GM21447 (cell line): ENCODE results near the gene CHST3.
"Not testable (repeated sequence)": the region's sequence is repeated elsewhere in the genome, so short reads cannot be mapped to it uniquely, and the experiment has no call there.

ENCODE experiments used
- ATAC-seq: cut with Tn5 transposase; IDR thresholded peaks from one replicate; pipeline ENCODE4 v1.9.1; 2021; ENCODE audit not compliant: unreplicated experiment

CHST3 gene

DNA sequence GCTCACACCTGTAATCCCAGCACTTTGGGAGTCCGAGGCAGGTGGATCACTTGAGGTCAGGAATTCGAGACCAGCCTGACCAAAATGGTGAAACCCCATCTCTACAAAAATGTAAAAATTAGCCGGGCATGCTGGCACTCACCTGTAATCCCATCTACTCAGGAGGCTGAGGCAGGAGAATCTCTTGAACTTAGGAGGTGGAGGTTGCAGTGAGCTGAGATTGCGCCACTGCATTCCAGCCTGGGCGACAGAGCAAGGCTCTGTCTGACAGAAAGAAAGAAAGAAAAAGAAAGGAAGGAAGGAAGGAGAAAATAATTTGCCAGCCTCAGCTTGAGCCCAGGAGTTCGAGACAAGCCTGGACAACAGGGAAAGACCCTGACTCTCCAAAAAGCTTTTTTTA lies 24.7 kb downstream of the CHST3 start:
- not testable (repeated sequence) for ATAC-seq

DNA sequence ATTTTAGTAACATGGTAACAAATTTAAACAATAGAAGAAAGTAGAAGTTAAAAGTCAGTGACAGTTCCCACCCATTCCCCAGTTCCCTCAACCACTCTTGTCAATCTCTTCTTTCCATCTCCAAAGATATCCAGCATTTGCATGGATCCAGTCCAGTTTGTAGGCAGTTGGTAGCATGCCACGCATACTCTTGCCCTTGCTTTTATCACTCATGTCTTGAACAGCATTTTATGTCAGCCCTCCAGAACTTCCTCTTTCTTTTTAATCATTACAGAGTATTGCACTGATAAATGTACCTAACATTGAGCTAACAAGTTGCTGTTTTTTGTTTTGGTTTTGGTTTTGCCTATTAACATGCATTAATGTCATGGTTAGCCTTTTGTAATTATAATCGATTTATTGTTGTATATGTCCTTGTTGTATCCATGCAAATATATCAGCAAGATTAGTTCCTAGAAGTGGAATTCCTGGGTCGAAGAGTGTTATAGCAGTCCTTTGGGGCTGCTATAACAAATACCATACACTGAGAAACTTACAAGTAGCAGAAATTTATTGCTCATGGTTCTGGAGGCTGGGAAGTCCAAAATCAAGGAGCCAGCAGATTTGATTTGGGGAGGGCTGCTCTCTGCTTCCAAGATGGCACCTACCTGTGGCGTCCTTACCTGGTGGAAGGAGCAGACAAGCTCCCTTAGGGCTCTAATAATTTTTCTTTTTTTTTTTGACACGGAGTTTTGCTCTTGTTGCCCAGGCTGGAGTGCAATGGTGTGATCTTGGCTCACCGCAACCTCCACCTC lies 25.7 kb downstream of the CHST3 start:
- no peak for ATAC-seq

DNA sequence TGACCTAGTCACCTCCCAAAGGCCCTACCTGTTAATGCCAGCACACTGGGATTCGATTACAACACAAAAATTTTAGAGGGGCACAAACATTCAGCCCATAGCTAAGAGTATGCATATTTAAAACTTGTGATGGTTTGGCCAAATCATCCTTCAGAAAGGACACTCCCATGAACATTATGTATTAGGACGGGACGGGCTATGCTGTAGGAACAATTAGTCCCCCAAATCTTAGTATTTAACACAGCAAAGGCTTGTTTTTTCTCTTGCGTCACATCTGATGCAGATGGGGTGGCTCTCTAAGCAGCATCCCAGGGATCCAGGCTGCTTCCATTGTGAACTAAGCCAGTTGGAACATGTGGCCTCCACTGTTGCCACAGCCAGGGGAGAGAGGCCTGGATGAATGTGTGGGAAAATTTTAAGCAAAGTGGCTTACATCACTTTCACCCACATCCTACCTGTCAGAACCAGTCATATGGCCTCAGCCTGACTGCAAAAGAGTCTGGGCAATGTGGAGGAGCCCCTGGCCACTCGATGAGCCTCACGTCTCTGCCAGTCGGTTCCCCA lies 26.6 kb downstream of the CHST3 start:
- no peak for ATAC-seq

DNA sequence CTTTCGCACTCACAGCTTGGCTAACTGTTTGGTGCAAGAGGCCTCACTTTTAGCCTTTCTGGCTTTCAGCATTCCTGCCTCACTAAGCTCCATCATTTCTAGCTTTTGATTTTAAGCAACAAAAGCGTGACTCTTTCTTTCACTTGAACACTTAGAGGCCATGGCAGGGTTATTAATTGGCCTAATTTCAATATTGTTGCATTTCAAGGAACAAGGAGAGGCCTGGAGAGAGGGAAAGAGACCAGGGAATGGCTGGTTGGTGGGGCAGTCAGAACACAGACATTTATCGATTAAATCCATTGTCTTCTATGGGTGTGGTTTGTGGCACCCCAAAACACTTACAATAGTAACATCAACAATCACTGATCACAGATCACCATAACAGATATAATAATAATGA lies 31.3 kb downstream of the CHST3 start:
- no peak for ATAC-seq

DNA sequence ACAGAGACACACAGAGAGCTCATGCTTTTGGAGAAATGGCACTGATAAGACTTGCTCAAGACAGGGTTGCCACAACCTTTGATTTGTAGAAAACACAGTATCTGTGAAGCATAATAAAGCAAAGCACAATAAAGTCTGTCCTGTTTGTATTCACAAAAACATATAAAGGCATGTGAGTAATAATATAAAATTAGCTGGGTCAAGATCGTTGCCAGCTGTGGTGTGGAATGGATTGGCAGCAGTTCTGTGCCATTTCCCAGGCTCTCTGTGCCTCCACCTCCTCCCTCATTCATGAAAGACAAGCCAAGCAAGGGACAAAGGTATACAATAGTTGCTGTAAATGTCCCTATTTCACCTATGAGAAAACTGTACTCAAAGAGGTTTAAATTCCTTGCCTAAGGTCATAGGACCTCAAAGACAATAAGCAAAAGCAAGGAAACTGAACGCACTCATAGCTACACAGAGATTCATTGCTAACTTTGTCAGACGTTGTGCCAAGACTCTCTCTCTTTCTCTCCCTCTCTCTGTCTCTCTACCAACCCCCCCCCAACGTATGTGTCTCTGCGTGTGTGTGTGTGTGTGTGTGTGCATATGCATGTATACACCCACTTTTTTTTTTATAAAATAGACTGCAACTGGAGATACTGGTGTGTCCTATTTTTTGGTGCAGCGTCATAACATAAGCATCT lies 31.8 kb downstream of the CHST3 start:
- ATAC-seq: no peak

DNA sequence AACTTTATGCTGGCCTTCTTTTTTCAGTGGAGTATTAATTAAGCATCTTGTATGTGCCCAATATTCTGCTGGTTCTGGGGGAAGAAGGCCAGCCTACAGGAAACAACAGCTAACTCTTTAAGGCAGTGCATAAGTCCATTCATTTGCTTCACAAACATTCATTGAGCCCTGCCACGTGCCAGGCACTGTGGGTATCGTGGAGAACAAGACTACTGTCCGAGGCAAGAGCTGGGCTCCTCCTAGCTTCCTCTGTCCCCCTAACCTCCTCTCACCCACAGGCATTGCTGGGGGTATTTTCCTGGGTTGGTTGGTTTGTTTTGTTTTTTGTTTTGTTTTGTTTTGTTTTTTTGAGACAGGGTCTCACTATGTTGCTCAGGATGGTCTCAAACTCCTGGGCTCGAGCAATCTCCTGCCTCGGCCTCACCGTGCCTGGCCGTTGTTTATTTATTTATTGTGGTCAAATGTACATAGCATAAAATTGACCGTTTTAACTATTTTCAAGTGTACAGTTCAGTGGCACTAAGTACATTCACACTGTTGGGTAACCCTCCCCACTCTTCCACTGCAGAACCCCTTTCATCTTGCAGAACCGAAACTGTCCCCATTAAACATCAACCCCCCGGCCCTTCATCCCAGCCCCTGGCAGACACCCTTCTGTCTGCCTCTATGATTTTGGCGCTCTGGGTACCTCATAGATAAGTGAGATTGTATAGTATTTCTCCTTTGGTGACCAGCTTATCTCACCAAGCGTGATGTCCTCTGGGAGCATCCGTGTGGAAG lies 32.6 kb downstream of the CHST3 start:
- ATAC-seq: no peak

DNA sequence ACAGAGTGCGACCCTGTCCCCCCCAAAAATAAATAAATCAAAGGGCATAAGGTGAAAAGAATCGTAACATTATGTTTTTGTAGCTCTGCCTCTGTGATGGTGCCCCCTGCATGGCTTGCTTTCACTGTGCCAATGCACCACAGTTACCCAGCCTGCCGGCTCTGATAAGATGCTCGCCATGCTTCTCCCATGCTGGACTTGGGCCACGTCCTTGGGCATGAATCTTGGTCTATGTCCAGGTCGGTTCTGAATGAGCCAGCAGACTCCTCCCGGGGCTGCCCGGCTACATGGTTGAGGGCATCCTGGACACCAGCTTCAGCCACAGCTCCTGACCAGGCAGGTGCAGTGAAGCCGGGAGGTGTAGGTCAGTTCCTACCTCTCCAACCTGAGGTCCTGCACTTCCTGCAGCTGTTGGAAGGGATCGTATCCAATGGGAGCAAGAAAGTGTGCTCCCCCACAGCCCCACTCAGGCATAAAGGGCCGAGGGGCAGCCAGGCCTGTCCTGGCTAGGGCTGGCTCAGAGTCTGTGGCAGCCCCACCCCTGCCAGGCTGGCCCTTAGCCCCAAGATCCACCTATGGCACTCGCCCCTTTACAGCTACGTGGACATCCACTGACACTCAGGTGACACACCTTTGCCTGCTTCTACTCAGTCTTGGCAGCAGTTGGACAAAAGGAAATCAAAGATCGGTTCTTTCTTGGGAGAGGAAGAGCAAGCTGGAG lies 34.1 kb downstream of the CHST3 start:
- ATAC-seq: no peak

DNA sequence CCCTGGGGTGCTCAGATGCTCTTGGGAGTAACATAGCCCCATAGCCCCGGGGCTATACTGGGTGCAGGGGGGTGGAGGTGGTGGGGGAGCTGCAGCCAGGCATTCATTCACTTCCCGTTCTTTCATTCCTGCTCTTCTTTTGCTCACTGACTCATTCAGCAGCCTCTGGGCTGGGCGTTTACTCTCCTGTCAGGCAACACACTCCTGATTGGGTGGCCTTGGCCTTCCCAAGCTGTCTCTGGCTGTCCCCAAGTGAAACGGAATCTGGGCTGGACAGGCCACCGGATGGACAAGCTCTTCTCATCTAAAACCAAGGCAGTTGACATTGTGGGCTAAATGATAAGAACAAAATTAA lies 34.6 kb downstream of the CHST3 start:
- no peak for ATAC-seq

DNA sequence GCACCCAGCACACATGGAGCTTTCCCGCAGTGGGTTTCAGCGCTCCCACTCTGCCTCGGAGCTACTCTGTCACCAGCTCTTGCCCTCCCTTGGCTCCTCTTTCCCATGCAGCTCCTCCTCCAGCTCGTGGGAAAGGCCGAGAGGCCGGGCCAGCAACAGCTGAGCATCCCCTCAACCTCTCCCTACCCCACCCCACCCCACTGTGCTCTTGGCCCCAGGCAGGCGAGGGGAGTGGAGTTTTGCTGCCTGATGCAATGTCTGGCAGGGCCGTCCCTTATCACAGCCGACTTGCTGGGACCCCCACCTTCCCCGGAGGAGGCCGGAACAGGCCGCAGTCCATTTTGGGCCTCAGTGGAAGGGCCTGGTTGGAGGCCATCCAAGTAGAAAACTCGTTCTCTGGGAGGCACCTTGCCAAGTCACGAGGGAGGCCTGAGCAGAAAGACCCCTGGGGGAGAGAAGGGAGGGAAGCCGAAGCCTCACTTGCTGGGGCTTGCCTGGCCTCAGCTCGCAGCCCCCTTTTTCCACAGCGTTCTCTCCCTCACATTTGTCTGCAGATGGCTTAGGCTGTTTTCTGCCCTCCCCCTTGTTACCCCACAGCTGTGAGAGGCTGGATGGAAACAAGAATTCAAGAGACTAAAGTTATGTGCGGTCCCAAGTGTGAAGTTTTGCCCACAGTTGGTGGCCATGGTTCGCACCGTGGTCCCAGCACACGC lies 35.3 kb downstream of the CHST3 start:
- no peak for ATAC-seq

DNA sequence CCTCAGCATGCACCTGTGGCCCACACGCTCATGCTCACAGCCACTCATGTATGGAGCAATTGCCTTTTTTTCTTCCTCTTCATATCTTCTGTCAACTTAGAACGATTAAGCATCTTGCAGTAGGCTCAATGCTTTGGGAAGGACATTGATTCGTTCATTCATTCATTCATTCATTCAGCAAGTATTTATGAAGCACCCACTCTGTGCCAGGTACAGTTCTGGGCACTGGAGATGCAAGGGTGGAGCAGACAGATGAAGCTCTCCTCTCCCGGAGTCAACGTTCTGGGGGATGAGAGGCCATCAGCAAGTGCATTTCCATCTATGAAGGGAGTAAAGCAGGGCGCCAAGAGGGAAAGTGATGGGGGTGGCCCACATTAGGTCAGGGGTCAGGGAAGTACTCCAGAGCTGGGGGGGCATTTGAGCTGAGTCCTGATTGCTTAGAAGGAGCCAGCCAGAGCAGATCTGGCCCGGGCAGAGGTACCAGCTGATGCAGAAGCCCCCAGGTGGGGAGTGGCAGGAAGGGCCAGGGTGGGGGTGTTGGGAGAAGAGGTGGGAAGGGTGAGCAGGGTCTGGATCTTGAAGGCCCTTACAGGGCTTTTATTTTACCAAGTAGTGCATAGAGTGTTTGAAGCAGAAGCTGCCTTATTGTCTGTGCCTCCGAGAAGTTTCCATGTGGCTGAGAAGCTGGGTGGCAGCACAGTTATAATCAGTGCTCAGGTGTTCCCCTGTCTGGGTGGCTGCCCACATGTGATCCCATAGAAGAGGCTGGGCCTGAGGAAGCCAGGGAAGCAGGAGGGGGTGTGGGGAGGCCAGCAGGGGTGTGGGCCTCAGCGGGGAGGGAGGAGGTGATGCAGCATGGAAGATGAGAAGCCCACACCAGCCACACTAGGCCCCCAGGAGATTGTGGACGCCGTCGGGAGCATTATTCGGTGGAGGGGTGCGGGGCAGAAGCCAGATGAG lies 36.2 kb downstream of the CHST3 start:
- no peak for ATAC-seq

DNA sequence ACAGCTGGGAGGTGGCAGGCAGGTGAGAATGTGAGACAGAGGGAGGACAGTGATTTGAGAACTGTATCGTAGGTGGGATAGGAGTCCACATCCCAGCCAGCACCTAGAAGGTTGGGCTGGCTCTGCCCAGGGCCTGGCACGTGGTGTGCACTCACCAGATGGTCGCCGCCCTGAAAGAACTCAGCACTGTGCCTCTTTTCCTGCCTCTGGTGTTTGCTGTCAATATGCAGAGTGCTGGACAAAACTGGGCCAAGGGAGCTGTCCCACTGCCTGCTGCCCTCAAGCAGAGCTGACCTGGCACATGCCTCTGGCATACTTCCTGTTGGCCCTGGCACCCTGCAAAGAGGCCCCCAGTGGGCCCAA lies 36.8 kb downstream of the CHST3 start:
- ATAC-seq: no peak

DNA sequence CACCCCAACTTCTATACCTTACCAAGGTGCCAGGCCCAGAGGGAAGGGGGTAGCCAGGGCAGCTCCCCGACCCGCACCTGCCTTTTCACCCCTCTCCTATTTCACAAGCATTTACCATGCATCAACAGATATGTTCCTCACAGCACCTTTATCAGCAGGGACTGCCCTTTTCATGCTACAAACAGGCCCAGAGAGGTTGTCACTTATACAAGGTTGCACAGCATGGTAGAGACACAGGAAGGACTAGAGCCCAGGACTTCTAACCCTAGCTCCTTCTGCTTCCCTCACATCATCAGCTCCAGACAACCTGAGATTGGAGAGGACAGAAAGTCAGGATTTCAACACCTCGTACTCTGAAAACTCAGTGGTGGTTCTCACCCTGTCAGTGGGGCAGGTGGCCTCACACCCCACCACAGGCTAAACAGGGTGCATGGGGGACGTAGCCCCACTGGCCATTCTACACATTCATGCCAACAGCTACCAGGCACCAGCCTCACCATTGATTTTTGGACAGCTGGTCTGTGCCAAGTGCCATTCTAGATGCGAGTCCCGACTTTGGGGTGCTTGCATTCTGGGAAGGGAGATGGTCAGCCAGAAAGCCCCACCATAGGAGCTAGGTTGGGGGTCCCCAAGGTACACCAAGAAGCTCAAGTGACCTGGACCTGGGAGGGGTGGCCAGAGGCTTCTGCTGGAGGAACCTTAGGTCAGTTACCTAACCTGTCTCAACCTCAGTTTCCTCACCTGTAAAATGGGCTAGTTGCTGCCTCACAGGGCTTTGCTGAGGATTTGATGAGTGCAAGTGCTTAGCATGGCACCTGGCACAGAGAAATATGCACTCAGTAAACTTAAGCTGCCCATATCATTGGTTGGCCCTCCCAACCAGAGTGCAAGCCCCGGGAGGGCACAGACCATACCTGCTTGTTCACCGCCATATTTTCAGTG lies 38.4 kb downstream of the CHST3 start:
- no peak for ATAC-seq

DNA sequence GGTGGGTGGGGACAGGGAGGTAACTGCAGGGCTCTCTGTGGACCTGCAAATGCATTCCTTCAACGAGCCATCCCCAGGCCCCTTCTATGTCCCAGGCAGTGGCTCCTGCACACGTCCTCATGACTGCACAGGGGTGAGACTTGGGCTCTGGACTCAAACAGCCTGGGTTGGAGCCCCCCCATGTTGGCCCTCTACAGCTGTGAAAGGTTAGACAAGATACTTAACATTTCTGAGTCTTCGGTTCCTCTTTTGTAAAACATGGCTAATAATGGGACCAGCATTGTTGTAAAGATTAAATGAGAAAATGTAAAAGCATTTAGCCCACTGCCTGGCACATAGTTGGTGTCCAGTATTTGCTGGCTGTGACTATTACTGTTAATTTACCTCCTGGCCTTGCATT lies 41.8 kb downstream of the CHST3 start:
- no peak for ATAC-seq

DNA sequence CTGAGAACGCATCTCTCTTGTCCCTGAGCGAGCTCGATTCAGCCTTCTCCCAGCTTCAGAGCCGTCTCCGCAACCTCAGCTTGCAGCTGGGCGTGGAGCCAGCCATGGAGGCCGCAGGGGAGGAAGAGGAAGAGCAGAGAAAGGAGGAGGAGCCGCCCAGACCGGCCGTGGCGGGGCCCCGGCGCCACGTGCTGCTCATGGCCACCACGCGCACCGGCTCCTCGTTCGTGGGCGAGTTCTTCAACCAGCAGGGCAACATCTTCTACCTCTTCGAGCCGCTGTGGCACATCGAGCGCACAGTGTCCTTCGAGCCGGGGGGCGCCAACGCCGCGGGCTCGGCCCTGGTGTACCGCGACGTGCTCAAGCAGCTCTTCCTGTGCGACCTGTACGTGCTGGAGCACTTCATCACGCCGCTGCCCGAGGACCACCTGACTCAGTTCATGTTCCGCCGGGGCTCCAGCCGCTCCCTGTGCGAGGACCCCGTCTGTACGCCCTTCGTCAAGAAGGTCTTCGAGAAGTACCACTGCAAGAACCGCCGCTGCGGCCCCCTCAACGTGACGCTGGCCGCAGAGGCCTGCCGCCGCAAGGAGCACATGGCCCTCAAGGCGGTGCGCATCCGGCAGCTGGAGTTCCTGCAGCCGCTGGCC lies 43.2 kb downstream of the CHST3 start:
- ATAC-seq: no peak

DNA sequence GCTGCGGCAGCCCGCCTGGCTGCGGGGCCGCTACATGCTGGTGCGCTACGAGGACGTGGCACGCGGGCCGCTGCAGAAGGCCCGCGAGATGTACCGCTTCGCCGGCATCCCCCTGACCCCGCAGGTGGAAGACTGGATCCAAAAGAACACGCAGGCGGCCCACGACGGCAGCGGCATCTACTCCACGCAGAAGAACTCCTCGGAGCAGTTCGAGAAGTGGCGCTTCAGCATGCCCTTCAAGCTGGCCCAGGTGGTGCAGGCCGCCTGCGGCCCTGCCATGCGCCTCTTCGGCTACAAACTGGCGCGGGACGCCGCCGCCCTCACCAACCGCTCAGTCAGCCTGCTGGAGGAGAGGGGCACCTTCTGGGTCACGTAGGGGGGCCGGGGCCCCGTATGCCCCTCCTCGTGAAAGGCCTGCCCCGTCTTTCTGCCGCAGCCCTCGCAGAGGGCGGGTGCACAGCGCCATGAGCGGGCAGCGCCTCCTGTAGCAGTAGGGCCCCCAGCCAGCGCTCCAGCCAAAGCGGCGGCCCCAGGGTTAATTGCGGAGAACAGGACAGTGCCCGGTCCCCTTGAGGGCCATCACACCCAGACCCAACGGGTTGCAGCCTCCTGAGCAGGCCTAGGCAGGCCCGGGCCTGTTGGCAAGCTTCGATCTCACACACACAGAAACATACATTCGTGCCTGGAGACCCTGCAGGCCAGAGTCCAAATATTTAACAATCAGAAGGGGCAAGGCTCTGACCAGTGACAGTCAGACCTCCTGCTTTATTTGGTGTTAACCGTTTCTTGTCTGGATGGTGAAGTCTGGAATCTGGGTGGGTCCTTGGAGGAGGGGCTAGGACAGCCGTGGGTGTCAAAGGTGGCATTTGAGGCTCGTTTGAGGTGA lies 44.1 kb downstream of the CHST3 start:
- ATAC-seq: no peak

DNA sequence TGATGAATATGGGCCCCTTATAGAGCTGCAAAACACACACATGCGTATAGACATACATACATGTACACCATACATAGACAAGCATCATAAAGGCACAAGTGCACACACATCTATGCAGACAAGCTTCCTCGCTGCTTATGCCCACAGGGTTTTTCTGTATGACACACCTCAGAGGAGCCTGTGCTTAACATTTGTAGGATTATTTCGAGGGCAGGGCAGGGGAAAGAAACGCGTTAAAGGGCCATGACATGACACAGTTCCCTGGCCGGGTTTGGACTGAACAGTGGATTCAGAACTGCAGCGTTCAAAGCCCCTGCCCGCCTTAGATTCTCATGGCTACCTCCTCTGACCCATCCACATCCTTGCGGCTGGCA lies 44.8 kb downstream of the CHST3 start:
- ATAC-seq: no peak
